GM13976 (cell line): Measurements from ENCODE around the gene GPC3.
"Not testable (repeated sequence)": the region's sequence is repeated elsewhere in the genome, so short reads cannot be mapped to it uniquely, and the experiment has no call there.

Experiments used
- DNase-seq: peaks from one replicate; pipeline ENCODE4 v3.0.0; 2012; ENCODE audit warnings: low spot score
- CTCF ChIP-seq: IDR thresholded peaks from 2 replicates; pipeline ENCODE4 v1.5.1; 2012; ENCODE audit warnings: borderline replicate concordance, mild to moderate bottlenecking; ENCODE audit not compliant: insufficient read depth; ENCODE audit errors: extremely low read depth, missing control alignments, control extremely low read depth
- in situ Hi-C: fragments of 300-500 bp; cut with MboI; formaldehyde crosslinking; loops from one replicate; pipeline ENCODE4 v1.12.0; 2022; ENCODE audit warnings: low sequenced_read_pairs, mixed read lengths, inconsistent platforms; ENCODE audit not compliant: unreplicated experiment

GPC3 gene

DNA sequence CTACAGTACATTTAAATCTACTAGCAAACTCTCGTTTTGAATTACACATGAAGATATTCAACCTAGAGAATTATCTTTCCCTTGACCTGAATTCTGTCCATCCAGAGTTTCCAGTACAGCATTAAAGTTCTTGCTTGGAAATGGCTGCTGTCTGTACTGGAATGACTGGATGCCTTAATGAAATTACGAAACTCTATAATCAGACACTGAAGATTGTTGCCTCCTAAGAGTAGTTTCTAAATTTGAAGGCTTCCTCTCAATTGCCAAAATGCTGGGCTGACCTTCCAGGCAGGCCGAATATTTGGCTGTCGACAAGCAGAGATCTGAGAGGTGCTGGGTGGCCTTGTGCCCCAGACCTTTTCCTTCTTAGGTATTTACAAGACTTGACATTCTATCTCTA, 355.0 kb downstream of the GPC3 start:
- DNase-seq: no peak
- no peak for TF ChIP-seq CTCF
- in situ Hi-C loops: no loop called here

GRCh38 chrX:133627673-133628072, 357.7 kb downstream of the GPC3 start:
- in situ Hi-C loops: no loop called here
- no peak for DNase-seq
- TF ChIP-seq CTCF: no peak

DNA sequence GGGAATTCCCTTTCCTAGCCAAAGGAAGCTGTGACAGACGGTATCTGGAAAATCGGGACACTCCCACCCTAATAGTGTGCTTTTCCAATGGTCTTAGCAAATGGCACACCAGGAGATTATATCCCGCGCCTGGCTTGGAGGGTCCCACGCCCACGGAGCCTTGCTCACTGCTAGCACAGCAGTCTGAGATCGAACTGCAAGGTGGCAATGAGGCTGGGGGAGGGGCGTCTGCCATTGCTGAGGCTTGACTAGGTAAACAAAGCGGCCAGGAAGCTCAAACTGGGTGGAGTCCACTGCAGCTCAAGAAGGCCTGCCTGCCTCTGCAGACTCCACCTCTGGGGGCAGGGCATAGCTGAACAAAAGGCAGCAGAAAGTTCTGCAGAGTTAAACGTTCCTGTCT, 364.0 kb downstream of the GPC3 start:
- in situ Hi-C loops: not testable (repeated sequence)

DNA sequence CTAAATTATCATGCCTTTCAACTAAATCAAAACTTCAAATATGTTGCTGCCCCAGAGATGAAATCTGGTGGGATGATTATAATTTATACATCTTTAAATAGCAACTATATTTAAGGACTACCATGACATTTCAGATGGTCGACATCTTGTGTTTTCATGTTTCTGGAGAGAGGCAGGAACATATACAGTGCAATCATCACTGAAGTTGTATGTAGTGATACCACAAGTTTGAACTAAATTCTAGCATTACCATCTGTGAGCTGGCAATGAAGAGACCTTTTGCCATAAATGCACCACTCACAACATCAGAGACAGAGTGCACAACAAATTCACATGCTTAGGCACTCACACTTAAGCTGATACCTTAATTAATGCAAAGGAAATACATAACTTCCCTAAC, 373.7 kb downstream of the GPC3 start:
- no peak for TF ChIP-seq CTCF
- in situ Hi-C loops: no loop called here
- DNase-seq: no peak

More for the DNA sequence above, 364.0 kb downstream of the GPC3 start:
- not testable (repeated sequence) for DNase-seq

GRCh38 chrX:133610056-133610455, 375.3 kb downstream of the GPC3 start:
- in situ Hi-C loops: no loop called here
- TF ChIP-seq CTCF: no peak
- no peak for DNase-seq

DNA sequence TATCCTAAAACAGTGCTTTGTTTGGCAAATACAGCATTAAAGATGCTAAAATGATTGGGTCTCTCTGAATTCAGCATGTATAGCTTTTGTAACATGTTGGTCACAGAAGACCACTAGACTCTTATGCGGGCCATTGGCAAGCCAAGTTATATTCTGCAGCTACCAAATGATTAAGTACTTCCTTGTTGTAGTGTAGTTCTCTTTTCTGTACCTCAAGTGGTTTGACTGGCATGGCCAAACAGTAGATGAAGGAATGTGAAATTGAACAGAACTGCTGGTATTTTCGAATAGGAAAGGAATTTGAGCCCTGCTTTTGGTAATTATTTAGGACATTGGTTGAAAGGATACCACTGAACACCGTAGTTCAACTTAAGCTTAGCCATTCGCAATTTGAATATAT, 376.2 kb downstream of the GPC3 start:
- TF ChIP-seq CTCF: no peak
- in situ Hi-C loops: no loop called here
- no peak for DNase-seq

DNA sequence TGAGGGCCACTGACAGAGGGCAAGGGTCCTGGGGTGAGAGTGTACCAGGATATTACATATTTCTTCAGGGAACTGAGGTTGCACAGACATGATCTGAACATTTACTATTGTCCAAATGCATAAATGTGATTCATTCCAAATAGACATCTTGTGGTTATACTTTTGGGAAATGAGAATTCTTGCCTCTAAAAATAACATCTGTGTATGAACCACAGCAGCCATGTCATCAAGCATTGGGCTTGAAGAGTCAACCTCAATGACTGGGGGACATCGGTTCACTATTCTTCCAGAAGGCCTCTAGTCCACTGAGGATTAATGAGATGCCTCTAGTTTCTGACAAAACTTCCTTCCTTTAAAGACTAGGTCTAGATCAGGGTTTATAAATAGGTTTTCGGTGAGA, 377.0 kb downstream of the GPC3 start:
- TF ChIP-seq CTCF: no peak
- in situ Hi-C loops: no loop called here

More for the DNA sequence above, 377.0 kb downstream of the GPC3 start:
- no peak for DNase-seq
